ENCODE data around the gene RTF1. TPM values are rescaled to one million over a fixed set of nuclear protein-coding genes. Genes with fewer than 3 reads are reported as not detected.

RTF1 gene
- total RNA-seq, 1 experiment from 2014 or later: 47.6 TPM

DNA sequence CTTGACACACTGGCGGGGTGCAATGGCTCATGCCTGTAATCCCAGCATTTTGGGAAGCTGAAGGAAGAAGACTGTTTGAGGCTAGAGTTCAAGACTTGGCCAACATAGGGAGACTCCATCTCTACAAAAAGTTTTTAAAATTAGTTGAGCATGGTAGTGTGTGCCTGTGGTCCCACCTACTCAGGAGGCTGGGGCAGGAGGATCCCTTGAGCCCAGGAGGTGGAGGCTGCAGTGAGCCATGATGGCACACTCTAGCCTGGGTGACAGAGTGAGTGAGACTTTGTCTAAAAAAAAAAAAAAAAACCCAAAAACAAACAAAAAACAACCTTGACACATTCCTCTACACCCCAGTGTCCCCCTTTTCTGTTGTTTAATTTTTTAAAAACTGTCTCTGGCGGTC lies 72.7 kb downstream of the RTF1 start:
- Histone ChIP-seq H3K4me1 (ENCODE audit: insufficient read depth, low read length, poor library complexity, severe bottlenecking) (peaks cover 10% of the 10 kb centered on the region), H3K27ac (ENCODE audit: low read depth, low read length, poor library complexity, severe bottlenecking) (no peak overlapping the region), H3K9me3 (ENCODE audit: low read depth, low read length, poor library complexity, severe bottlenecking) (no peaks in the 10 kb centered on the region), H3K27me3 (replicated peaks; ENCODE audit: insufficient read depth, low read depth, low read length, poor library complexity) (no peaks in the 10 kb centered on the region), H3K4me3 (ENCODE audit: low read depth, low read length, poor library complexity, severe bottlenecking) (no peak overlapping the region), H3K36me3 (ENCODE audit: insufficient read depth, low read length, poor library complexity, severe bottlenecking) (no peaks in the 10 kb centered on the region)
- CTCF ChIA-PET: interaction anchor here (0.7 kb wide), 1 partner anchor 23 kb away, joined by 6 read pairs; no protein-coding TSS in a partner anchor
- POLR2A ChIA-PET (ENCODE audit: low non-redundant PET): no interaction called here
- TF ChIP-seq EZH2 (IDR thresholded peaks at IDR 0.05; ENCODE audit: borderline replicate concordance, low read depth, low read length, poor library complexity, severe bottlenecking): no peak
- TF ChIP-seq, protein P1, sequence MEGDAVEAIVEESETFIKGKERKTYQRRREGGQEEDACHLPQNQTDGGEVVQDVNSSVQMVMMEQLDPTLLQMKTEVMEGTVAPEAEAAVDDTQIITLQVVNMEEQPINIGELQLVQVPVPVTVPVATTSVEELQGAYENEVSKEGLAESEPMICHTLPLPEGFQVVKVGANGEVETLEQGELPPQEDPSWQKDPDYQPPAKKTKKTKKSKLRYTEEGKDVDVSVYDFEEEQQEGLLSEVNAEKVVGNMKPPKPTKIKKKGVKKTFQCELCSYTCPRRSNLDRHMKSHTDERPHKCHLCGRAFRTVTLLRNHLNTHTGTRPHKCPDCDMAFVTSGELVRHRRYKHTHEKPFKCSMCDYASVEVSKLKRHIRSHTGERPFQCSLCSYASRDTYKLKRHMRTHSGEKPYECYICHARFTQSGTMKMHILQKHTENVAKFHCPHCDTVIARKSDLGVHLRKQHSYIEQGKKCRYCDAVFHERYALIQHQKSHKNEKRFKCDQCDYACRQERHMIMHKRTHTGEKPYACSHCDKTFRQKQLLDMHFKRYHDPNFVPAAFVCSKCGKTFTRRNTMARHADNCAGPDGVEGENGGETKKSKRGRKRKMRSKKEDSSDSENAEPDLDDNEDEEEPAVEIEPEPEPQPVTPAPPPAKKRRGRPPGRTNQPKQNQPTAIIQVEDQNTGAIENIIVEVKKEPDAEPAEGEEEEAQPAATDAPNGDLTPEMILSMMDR (conservative IDR thresholded peaks at IDR 0.05; ENCODE audit: low read depth, low read length): no peak
- no TSS peak for BruUV-seq (replicated peaks)
- no peak for DNase-seq (ENCODE audit: low spot score)
- intact Hi-C loops (cut with micrococcal nuclease; ENCODE audit: unreplicated experiment): no loop called here

DNA sequence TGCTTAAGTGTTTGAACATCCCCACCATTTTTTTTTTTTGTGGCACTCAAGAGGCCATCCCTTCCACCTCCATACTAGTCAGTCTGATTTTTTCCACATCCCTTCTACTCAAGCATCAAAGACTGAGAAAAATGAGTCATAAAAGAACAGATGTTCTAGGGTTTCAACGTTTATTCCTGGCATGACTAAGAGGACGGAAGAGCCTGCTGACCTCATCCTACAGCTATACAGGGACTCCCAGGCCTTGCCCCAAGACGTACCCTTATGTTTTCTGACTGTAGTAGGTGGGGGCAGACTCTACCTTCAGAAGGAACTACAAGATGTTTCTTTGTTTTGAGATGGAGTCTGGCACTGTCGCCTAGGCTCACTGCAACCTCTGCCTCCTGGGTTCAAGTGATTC lies 73.5 kb downstream of the RTF1 start:
- no TSS peak for BruUV-seq (replicated peaks)
- no peaks in the 10 kb centered on the region for H3K27me3 ChIP-seq (replicated peaks; ENCODE audit: insufficient read depth, low read depth, low read length, poor library complexity)
- H3K36me3 ChIP-seq (ENCODE audit: insufficient read depth, low read length, poor library complexity, severe bottlenecking): no peaks in the 10 kb centered on the region
- intact Hi-C loops (cut with micrococcal nuclease; ENCODE audit: unreplicated experiment): no loop called here
- POLR2A ChIA-PET (ENCODE audit: low non-redundant PET): no interaction called here
- H3K9me3 ChIP-seq (ENCODE audit: low read depth, low read length, poor library complexity, severe bottlenecking): no peaks in the 10 kb centered on the region
- no peak for TF ChIP-seq EZH2 (IDR thresholded peaks at IDR 0.05; ENCODE audit: borderline replicate concordance, low read depth, low read length, poor library complexity, severe bottlenecking)
- TF ChIP-seq, protein P1 (conservative IDR thresholded peaks at IDR 0.05; ENCODE audit: low read depth, low read length): no peak
- DNase-seq (ENCODE audit: low spot score): peak; percentile 57
- no peak overlapping the region for H3K27ac ChIP-seq (ENCODE audit: low read depth, low read length, poor library complexity, severe bottlenecking)
- H3K4me3 ChIP-seq (ENCODE audit: low read depth, low read length, poor library complexity, severe bottlenecking): no peak overlapping the region
- CTCF ChIA-PET: interaction anchor here (0.7 kb wide), 1 partner anchor 23 kb away, joined by 6 read pairs; no protein-coding TSS in a partner anchor
- peaks cover 10% of the 10 kb centered on the region for H3K4me1 ChIP-seq (ENCODE audit: insufficient read depth, low read length, poor library complexity, severe bottlenecking)

DNA sequence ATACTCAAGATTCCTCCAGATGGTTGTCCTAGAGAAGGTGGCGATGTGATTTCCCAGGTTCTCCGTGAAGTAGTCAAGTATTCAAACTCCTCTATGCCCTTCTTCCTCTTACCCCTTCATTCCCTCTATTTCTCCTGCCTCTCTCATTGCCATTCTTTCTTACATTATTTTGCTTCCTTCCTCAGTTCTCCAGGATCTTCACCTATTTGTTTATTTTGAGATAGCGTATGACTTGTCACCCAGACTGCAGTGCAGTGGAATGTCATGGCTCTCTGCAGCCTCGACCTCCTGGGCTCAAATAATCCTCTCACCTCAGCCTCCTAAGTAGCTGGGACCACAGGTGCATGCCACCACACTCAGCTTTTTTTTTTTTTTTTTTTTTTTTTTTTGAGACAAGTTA lies 75.0 kb downstream of the RTF1 start:
- ChIA-PET CTCF (no interaction called here), POLR2A (ENCODE audit: low non-redundant PET) (no interaction called here)
- H3K4me3 ChIP-seq (ENCODE audit: low read depth, low read length, poor library complexity, severe bottlenecking): no peak overlapping the region
- no peaks in the 10 kb centered on the region for H3K36me3 ChIP-seq (ENCODE audit: insufficient read depth, low read length, poor library complexity, severe bottlenecking)
- no TSS peak for BruUV-seq (replicated peaks)
- peaks cover 10% of the 10 kb centered on the region for H3K4me1 ChIP-seq (ENCODE audit: insufficient read depth, low read length, poor library complexity, severe bottlenecking)
- no peaks in the 10 kb centered on the region for H3K27me3 ChIP-seq (replicated peaks; ENCODE audit: insufficient read depth, low read depth, low read length, poor library complexity)
- no peak overlapping the region for H3K27ac ChIP-seq (ENCODE audit: low read depth, low read length, poor library complexity, severe bottlenecking)
- no peak for TF ChIP-seq EZH2 (IDR thresholded peaks at IDR 0.05; ENCODE audit: borderline replicate concordance, low read depth, low read length, poor library complexity, severe bottlenecking)
- TF ChIP-seq, protein P1 (conservative IDR thresholded peaks at IDR 0.05; ENCODE audit: low read depth, low read length): no peak
- intact Hi-C loops (cut with micrococcal nuclease; ENCODE audit: unreplicated experiment): no loop called here
- DNase-seq (ENCODE audit: low spot score): no peak
- no peaks in the 10 kb centered on the region for H3K9me3 ChIP-seq (ENCODE audit: low read depth, low read length, poor library complexity, severe bottlenecking)

Measured in A673 (cell line).